PC-9 (cell line): ENCODE data around the gene LAMTOR4. TPM values are rescaled to one million over a fixed set of nuclear protein-coding genes. Genes with fewer than 3 reads are reported as not detected.

ENCODE experiments used
- BruUV-seq: library from RNA; stranded (reverse); fragments of 400-500 nt; replicated peaks from 2 replicates; lab custom pipeline; 2021; lab: Mats Ljungman, UMichigan
- CTCF ChIA-PET: fragments of 300-600 bp; sonication (Branson Sonifier 250); formaldehyde crosslinking; loops from one replicate; lab custom pipeline; 2022; ENCODE audit warnings: antibody characterized with exemption; lab: Charles Lee
- POLR2A ChIA-PET: fragments of 300-600 bp; sonication (Branson Sonifier 250); formaldehyde crosslinking; loops from one replicate; lab custom pipeline; 2022; ENCODE audit warnings: antibody characterized with exemption; ENCODE audit not compliant: unreplicated experiment; lab: Charles Lee
- DNase-seq, 2 experiments: peaks; one replicate each; pipeline versions ENCODE4 v3.0.0 to v3.0.0-alpha.2; 2015 to 2022; ENCODE audit warnings: mixed read lengths in 1 of 2
- H2AFZ ChIP-seq: fragments of 200-600 bp; sonication (generic); 2 replicates; pipeline ENCODE4 v1.8.1; 2017; ENCODE audit warnings: antibody characterized with exemption
- H3F3A ChIP-seq: fragments of 200-600 bp; sonication (generic); 2 replicates; pipeline ENCODE4 v1.8.1; 2017; ENCODE audit warnings: antibody characterized with exemption, mild to moderate bottlenecking, low read depth; ENCODE audit not compliant: insufficient read depth
- H3K27ac ChIP-seq: fragments of 200-600 bp; sonication (generic); 2 replicates; pipeline ENCODE4 v1.6.1; 2016; ENCODE audit warnings: mixed run types
- H3K27me3 ChIP-seq: fragments of 200-600 bp; sonication (generic); 2 replicates; pipeline ENCODE4 v1.6.1; 2016; ENCODE audit warnings: low read depth, mixed run types; ENCODE audit not compliant: insufficient read depth
- H3K36me3 ChIP-seq: fragments of 200-600 bp; sonication (generic); 2 replicates; pipeline ENCODE4 v1.6.1; 2016; ENCODE audit warnings: low read depth, mixed run types
- H3K4me1 ChIP-seq: fragments of 200-600 bp; sonication (generic); replicated peaks from 2 replicates; pipeline ENCODE4 v1.6.1; 2016; ENCODE audit warnings: mixed run types; ENCODE audit not compliant: insufficient read depth
- H3K4me2 ChIP-seq: fragments of 200-600 bp; sonication (generic); 2 replicates; pipeline ENCODE4 v1.6.1; 2017; ENCODE audit warnings: mixed run types
- H3K4me3 ChIP-seq: fragments of 200-600 bp; sonication (generic); 2 replicates; pipeline ENCODE4 v1.6.1; 2016; ENCODE audit warnings: mixed run types
- H3K79me2 ChIP-seq: fragments of 200-600 bp; sonication (generic); 2 replicates; pipeline ENCODE4 v1.6.1; 2017; ENCODE audit warnings: low read depth, mixed run types
- H3K9me2 ChIP-seq: fragments of 200-600 bp; sonication (generic); 2 replicates; pipeline ENCODE4 v1.8.1; 2017; ENCODE audit warnings: mild to moderate bottlenecking; ENCODE audit not compliant: insufficient read depth
- H3K9me3 ChIP-seq: fragments of 200-600 bp; sonication (generic); 2 replicates; pipeline ENCODE4 v1.8.1; 2016; ENCODE audit warnings: low read depth; ENCODE audit not compliant: insufficient read depth
- H4K20me1 ChIP-seq: fragments of 200-600 bp; sonication (generic); 2 replicates; pipeline ENCODE4 v1.8.1; 2017; ENCODE audit not compliant: insufficient read depth
- CTCF ChIP-seq: fragments of 200-600 bp; sonication (generic); conservative IDR thresholded peaks from 2 replicates; pipeline ENCODE4 v1.6.1; 2017; ENCODE audit warnings: mixed run types, antibody characterized with exemption, mild to moderate bottlenecking, moderate library complexity
- EZH2 ChIP-seq: fragments of 200-600 bp; sonication (generic); IDR thresholded peaks from 2 replicates; pipeline ENCODE4 v1.8.0; 2017; ENCODE audit warnings: antibody characterized with exemption, low read depth
- intact Hi-C: fragments of 100-400 bp; cut with micrococcal nuclease; formaldehyde crosslinking; loops from one replicate; pipeline ENCODE4 v1.10.0; 2022; ENCODE audit not compliant: unreplicated experiment
- microRNA-seq: library from miRNA; unstranded; fragments of <30 nt; microRNA quantifications from one replicate; pipeline ENCODE4 v1.2.0, GENCODE V29; 2021; ENCODE audit warnings: borderline number of aligned reads, borderline replicate concordance
- total RNA-seq: library from RNA; stranded (reverse); gene quantifications from 2 replicates; pipeline ENCODE4 v1.2.3, GENCODE V29; 2021

The LAMTOR4 gene
- total RNA-seq, 1 experiment from 2014 or later = 160 TPM

- intact Hi-C loops = no loop called here
- ChIA-PET CTCF (no interaction called here), POLR2A (no interaction called here)
- no peaks in the 10 kb centered on the region for H4K20me1 ChIP-seq
- TF ChIP-seq EZH2 = no peak
- no peak for TF ChIP-seq CTCF
- no peak overlapping the region for H3K4me3 ChIP-seq
- no TSS peak for BruUV-seq
- H2AFZ ChIP-seq = no peak overlapping the region
- no peaks in the 10 kb centered on the region for H3K9me3 ChIP-seq
- H3K4me1 ChIP-seq = no peaks in the 10 kb centered on the region
- H3F3A ChIP-seq = no peaks in the 10 kb centered on the region
- H3K9me2 ChIP-seq = no peaks in the 10 kb centered on the region
- no peak for DNase-seq
- H3K27ac ChIP-seq = no peak overlapping the region
- H3K4me2 ChIP-seq = no peak overlapping the region
- no peaks in the 10 kb centered on the region for H3K79me2 ChIP-seq
- no peaks in the 10 kb centered on the region for H3K36me3 ChIP-seq
- H3K27me3 ChIP-seq = no peaks in the 10 kb centered on the region
These were observed 49.5 kb downstream of the LAMTOR4 start for GRCh38 chr7:100198266-100198665.

GRCh38 chr7:100200693-100201092 lies 52.0 kb downstream of the LAMTOR4 start:
- no TSS peak for BruUV-seq
- Histone ChIP-seq H3K4me2 (no peak overlapping the region), H3F3A (no peaks in the 10 kb centered on the region), H3K4me1 (no peaks in the 10 kb centered on the region), H3K9me3 (no peaks in the 10 kb centered on the region), H3K9me2 (no peaks in the 10 kb centered on the region), H3K79me2 (no peaks in the 10 kb centered on the region), H3K36me3 (no peaks in the 10 kb centered on the region), H3K4me3 (no peak overlapping the region), H4K20me1 (no peaks in the 10 kb centered on the region), H3K27ac (no peak overlapping the region), H3K27me3 (no peaks in the 10 kb centered on the region), H2AFZ (no peak overlapping the region)
- CTCF ChIA-PET = interaction anchor here (0.6 kb wide), 1 partner anchor 20 kb away, joined by 6 read pairs; no protein-coding TSS in a partner anchor
- intact Hi-C loops = no loop called here
- POLR2A ChIA-PET = interaction anchor here (0.6 to 0.8 kb wide), 3 partner anchors 22 to 206 kb away, joined by 4 to 7 read pairs (median 4); no protein-coding TSS in a partner anchor
- TF ChIP-seq EZH2 (no peak), CTCF (no peak)
- no peak for DNase-seq

Small RNAs within 50 kb of the gene (microRNA-seq; reads per million reads assigned to microRNA genes)
- gene MIR4658 = not detected

Other genes with a start within 250 kb of the LAMTOR4 start
- gene TRIM4, start 229.4 kb upstream of the LAMTOR4 start, total RNA-seq = 34.0 and 35.8 TPM in 2 replicates
- gene GJC3, start 219.3 kb upstream of the LAMTOR4 start, total RNA-seq = not detected in 2 replicates
- 0.70 TPM in 1 of 2 replicates, not detected in the other for gene AZGP1, start 172.9 kb upstream of the LAMTOR4 start, total RNA-seq
- gene ZKSCAN1, start 133.3 kb upstream of the LAMTOR4 start, total RNA-seq = 69.4 and 70.3 TPM in 2 replicates
- 8.9 and 9.7 TPM in 2 replicates for gene ZSCAN21, start 99.1 kb upstream of the LAMTOR4 start, total RNA-seq
- 35.2 and 39.0 TPM in 2 replicates for gene ZNF3, start 67.2 kb upstream of the LAMTOR4 start, total RNA-seq
- gene COPS6, start 59.9 kb upstream of the LAMTOR4 start, total RNA-seq = 120 and 145 TPM in 2 replicates
- gene MCM7, start 47.5 kb upstream of the LAMTOR4 start, total RNA-seq = 195 and 238 TPM in 2 replicates
- 18.1 and 26.2 TPM in 2 replicates for gene AP4M1, start 47.3 kb upstream of the LAMTOR4 start, total RNA-seq
- 91.4 and 108 TPM in 2 replicates for gene TAF6, start 29.6 kb upstream of the LAMTOR4 start, total RNA-seq
- gene CNPY4, start 29.3 kb upstream of the LAMTOR4 start, total RNA-seq = 10.3 and 10.5 TPM in 2 replicates
- 0.70 and 1.4 TPM in 2 replicates for gene MBLAC1, start 22.0 kb upstream of the LAMTOR4 start, total RNA-seq
- 20.5 and 23.4 TPM in 2 replicates for gene TRAPPC14, start 9.8 kb downstream of the LAMTOR4 start, total RNA-seq
- gene GAL3ST4, start 19.7 kb downstream of the LAMTOR4 start, total RNA-seq = 1.4 and 2.7 TPM in 2 replicates
- gene GPC2, start 28.5 kb downstream of the LAMTOR4 start, total RNA-seq = 4.5 and 10.0 TPM in 2 replicates
- 0.83 and 1.4 TPM in 2 replicates for gene STAG3, start 29.0 kb downstream of the LAMTOR4 start, total RNA-seq
- gene PVRIG, start 71.0 kb downstream of the LAMTOR4 start, total RNA-seq = 0.95 and 1.1 TPM in 2 replicates
- gene SPDYE3, start 158.8 kb downstream of the LAMTOR4 start, total RNA-seq = not detected in 2 replicates
- 119 and 121 TPM in 2 replicates for gene PILRB, start 209.2 kb downstream of the LAMTOR4 start, total RNA-seq
- gene PILRA, start 224.6 kb downstream of the LAMTOR4 start, total RNA-seq = 1.5 and 2.8 TPM in 2 replicates